Peyer's patch (tissue), 4 donors: Measurements from ENCODE around the gene WNT6.

Source experiments
- CTCF ChIP-seq, 6 experiments: fragments of 450-650 bp in 4 of 6; fragments of 200-600 bp in 2 of 6; sonication (generic) in 1 of 6; IDR thresholded peaks; one replicate each; pipeline ENCODE4 v1.5.1; 2017 to 2019; ENCODE audit warnings: antibody characterized with exemption in 6 of 6, mild to moderate bottlenecking in 3 of 6, moderate library complexity in 1 of 6
- POLR2A ChIP-seq, 2 donors: fragments of 450-650 bp; IDR thresholded peaks; one replicate each; pipeline ENCODE4 v1.5.1; 2017; ENCODE audit warnings: antibody characterized with exemption in 2 of 2, mild to moderate bottlenecking in 2 of 2, moderate library complexity in 2 of 2

- no peak for TF ChIP-seq CTCF (IDR thresholded peaks at IDR 0.05)
- TF ChIP-seq POLR2A (IDR thresholded peaks at IDR 0.05), result no peak
Observed at GRCh38 chr2:218902427-218902826, 42.8 kb downstream of the WNT6 start.
